Measurements from ENCODE around the gene ZNF500.

ZNF500 gene

GRCh38 chr16:4772351-4772750, 5.4 kb upstream of the ZNF500 start:
- no peak for DNase-seq (ENCODE audit: low read depth, low spot score)

GRCh38 chr16:4771646-4772045, 4.7 kb upstream of the ZNF500 start:
- no peak for DNase-seq (ENCODE audit: low read depth, low spot score)

- DNase-seq (ENCODE audit: low read depth, low spot score) = no peak
Observed at GRCh38 chr16:4769306-4769638, 2.3 kb upstream of the ZNF500 start.

GRCh38 chr16:4768549-4769305, 1.8 kb upstream of the ZNF500 start:
- DNase-seq (ENCODE audit: low read depth, low spot score) = peak; percentile 75

- DNase-seq (ENCODE audit: low read depth, low spot score) = no peak
Observed at GRCh38 chr16:4767872-4768548, 1.0 kb upstream of the ZNF500 start.

GRCh38 chr16:4765511-4766474, 1.2 kb downstream of the ZNF500 start:
- DNase-seq (ENCODE audit: low read depth, low spot score) = no peak

- DNase-seq (ENCODE audit: low read depth, low spot score) = no peak
Observed at GRCh38 chr16:4763791-4764190, 3.2 kb downstream of the ZNF500 start.

GRCh38 chr16:4762205-4762604, 4.8 kb downstream of the ZNF500 start:
- DNase-seq (ENCODE audit: low read depth, low spot score) = no peak

- DNase-seq (ENCODE audit: low read depth, low spot score) = no peak
Observed at GRCh38 chr16:4760221-4760910, 6.6 kb downstream of the ZNF500 start.

GRCh38 chr16:4755687-4756086, 11.3 kb downstream of the ZNF500 start:
- DNase-seq (ENCODE audit: low read depth, low spot score) = no peak

- DNase-seq (ENCODE audit: low read depth, low spot score) = no peak
Observed at GRCh38 chr16:4754865-4755264, 12.1 kb downstream of the ZNF500 start.

- no peak for DNase-seq (ENCODE audit: low read depth, low spot score)
Observed at GRCh38 chr16:4753227-4753626, 13.7 kb downstream of the ZNF500 start.

GRCh38 chr16:4752351-4753100, 14.4 kb downstream of the ZNF500 start:
- DNase-seq (ENCODE audit: low read depth, low spot score) = no peak

- DNase-seq (ENCODE audit: low read depth, low spot score) = no peak
Observed at GRCh38 chr16:4750896-4751295, 16.1 kb downstream of the ZNF500 start.

- DNase-seq (ENCODE audit: low read depth, low spot score) = no peak
Observed at GRCh38 chr16:4749700-4750257, 17.2 kb downstream of the ZNF500 start.

- DNase-seq (ENCODE audit: low read depth, low spot score) = no peak
Observed at GRCh38 chr16:4748682-4749411, 18.1 kb downstream of the ZNF500 start.

- no peak for DNase-seq (ENCODE audit: low read depth, low spot score)
Observed at GRCh38 chr16:4747906-4748681, 18.9 kb downstream of the ZNF500 start.

GRCh38 chr16:4746991-4747574, 19.9 kb downstream of the ZNF500 start:
- no peak for DNase-seq (ENCODE audit: low read depth, low spot score)

GRCh38 chr16:4746215-4746614, 20.7 kb downstream of the ZNF500 start:
- DNase-seq (ENCODE audit: low read depth, low spot score) = no peak
